Activated naive CD8-positive, alpha-beta T cell treated with anti-CD3 and anti-CD28 coated beads for 36 hours (primary cell): ENCODE measurements around the gene BORCS5. TPM values are rescaled to one million over a fixed set of nuclear protein-coding genes. Genes with fewer than 3 reads are reported as not detected.
"Not testable (repeated sequence)": the region's sequence is repeated elsewhere in the genome, so short reads cannot be mapped to it uniquely, and the experiment has no call there.

Experiments
- DNase-seq: peaks from one replicate; pipeline ENCODE4 v3.0.0; 2021
- H3K27ac Mint-ChIP-seq: one replicate; pipeline ENCODE4 v1.8.0; 2022; ENCODE audit warnings: mild to moderate bottlenecking, moderate library complexity, mixed read lengths
- H3K27me3 Mint-ChIP-seq: one replicate; pipeline ENCODE4 v1.8.0; 2022; ENCODE audit warnings: mild to moderate bottlenecking, mixed read lengths
- H3K36me3 Mint-ChIP-seq: one replicate; pipeline ENCODE4 v1.8.0; 2021; ENCODE audit warnings: mild to moderate bottlenecking, mixed read lengths
- H3K4me1 Mint-ChIP-seq: one replicate; pipeline ENCODE4 v1.8.0; 2021; ENCODE audit warnings: mixed read lengths
- H3K4me3 Mint-ChIP-seq: one replicate; pipeline ENCODE4 v1.8.0; 2022; ENCODE audit warnings: mild to moderate bottlenecking, moderate library complexity, mixed read lengths
- H3K9me3 Mint-ChIP-seq: one replicate; pipeline ENCODE4 v1.8.0; 2022; ENCODE audit warnings: mixed read lengths
- total RNA-seq, 2 experiments: library from RNA; stranded (reverse); gene quantifications; one replicate each; pipeline ENCODE4 v1.2.3, GENCODE V29; 2021

BORCS5 gene
- 10 to 100 TPM; 25.5 to 25.8 TPM for total RNA-seq

DNA sequence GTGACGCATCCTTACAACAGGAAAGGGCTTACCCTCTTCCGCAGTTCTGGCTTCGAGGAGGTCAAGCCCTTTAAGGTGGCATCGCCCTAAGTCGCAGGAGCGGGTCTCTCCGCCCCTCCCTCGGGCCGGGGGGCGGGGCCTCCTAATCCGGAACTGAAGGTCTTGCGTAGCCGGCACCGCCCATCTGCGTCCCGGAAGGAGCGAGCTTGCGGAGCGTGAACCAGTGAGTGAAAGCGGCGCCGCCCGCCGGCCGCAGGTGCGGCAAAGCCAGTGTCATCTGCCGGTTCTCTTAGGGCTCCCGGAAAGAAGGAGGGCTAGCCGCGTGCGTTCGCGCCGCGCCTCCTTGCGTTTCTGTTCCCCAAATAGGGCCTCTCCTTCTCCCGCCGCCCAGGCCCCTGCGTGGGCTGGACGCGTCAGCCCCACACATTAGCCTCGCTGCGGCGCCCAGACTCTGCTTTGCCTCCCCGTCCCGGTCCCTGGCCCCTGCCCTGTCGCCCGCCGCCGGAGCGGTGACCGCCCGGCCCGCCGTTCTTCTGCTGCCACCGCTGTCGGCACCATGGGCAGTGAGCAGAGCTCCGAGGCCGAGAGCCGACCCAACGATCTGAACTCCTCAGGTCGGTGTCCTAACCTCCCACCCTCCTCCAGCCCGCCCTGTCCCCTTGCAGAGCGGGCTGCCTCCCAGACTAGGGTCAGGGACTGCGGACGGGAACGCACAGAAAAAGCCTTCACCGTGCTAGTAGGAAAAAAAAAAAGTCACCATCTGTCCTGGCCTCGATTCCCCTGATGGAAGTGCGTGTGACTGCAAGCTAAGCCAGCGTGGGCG is at the start of gene BORCS5:
BORCS5 (plus strand) TSS at position 183 of the 823 bp plus-strand sequence; CDS start at position 557, 374 bp downstream.
- no peaks in the 10 kb centered on the region for H3K9me3 Mint-ChIP-seq
- H3K4me3 Mint-ChIP-seq: peak within 1 kb of the TSS; percentile 93
- peak; percentile 98 for DNase-seq
- peak within 1 kb of the TSS; percentile 96 for H3K27ac Mint-ChIP-seq
- H3K4me1 Mint-ChIP-seq: peaks cover 35% of the 10 kb centered on the region
- peaks cover 5% of the 10 kb centered on the region for H3K36me3 Mint-ChIP-seq
- H3K27me3 Mint-ChIP-seq: no peaks in the 10 kb centered on the region

GRCh38 chr12:12310695-12311094 is 46.2 kb upstream of the BORCS5 start:
- not testable (repeated sequence) for H3K27me3 Mint-ChIP-seq

GRCh38 chr12:12315838-12316237 is 41.0 kb upstream of the BORCS5 start:
- Mint-ChIP-seq H3K27me3 (no peaks in the 10 kb centered on the region), H3K9me3 (peaks cover 2% of the 10 kb centered on the region), H3K36me3 (no peaks in the 10 kb centered on the region), H3K4me3 (no peak overlapping the region), H3K27ac (no peak overlapping the region), H3K4me1 (peaks cover 6% of the 10 kb centered on the region)
- no peak for DNase-seq

More at GRCh38 chr12:12310695-12311094, 46.2 kb upstream of the BORCS5 start:
- H3K27ac Mint-ChIP-seq, H3K9me3 Mint-ChIP-seq, H3K4me1 Mint-ChIP-seq, DNase-seq, H3K36me3 Mint-ChIP-seq, H3K4me3 Mint-ChIP-seq: not testable (repeated sequence)

GRCh38 chr12:12319451-12320183 is 37.3 kb upstream of the BORCS5 start:
- H3K4me3 Mint-ChIP-seq: no peak overlapping the region
- H3K9me3 Mint-ChIP-seq: no peaks in the 10 kb centered on the region
- H3K4me1 Mint-ChIP-seq: no peaks in the 10 kb centered on the region
- no peak overlapping the region for H3K27ac Mint-ChIP-seq
- no peaks in the 10 kb centered on the region for H3K36me3 Mint-ChIP-seq
- no peaks in the 10 kb centered on the region for H3K27me3 Mint-ChIP-seq
- DNase-seq: no peak

DNA sequence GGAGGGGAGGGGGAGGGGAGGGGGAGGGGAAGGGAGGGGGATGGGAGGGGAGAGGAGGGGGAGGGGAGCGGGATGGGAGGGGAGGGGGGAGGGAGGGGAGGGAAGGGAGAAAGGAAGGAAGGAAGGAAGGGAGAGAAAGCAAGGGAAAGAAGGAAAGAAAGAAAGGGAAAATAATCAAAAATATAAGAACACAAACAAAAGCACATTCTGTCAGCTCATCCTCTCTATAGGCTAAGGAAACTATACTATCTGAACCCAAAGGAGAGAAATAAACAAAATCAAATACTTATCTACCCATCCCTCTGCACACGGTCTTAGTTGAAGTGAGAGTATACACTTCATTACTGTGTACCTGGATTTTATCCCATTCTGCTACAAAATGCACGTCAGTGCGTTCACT is 33.8 kb upstream of the BORCS5 start:
- Mint-ChIP-seq H3K4me1 (peaks cover 5% of the 10 kb centered on the region), H3K36me3 (no peaks in the 10 kb centered on the region), H3K9me3 (no peaks in the 10 kb centered on the region), H3K4me3 (no peak overlapping the region), H3K27me3 (no peaks in the 10 kb centered on the region), H3K27ac (no peak overlapping the region)
- no peak for DNase-seq

- H3K27ac Mint-ChIP-seq: no peak overlapping the region
- no peak for DNase-seq
- no peaks in the 10 kb centered on the region for H3K36me3 Mint-ChIP-seq
- H3K4me1 Mint-ChIP-seq: peaks cover 5% of the 10 kb centered on the region
- H3K4me3 Mint-ChIP-seq: no peak overlapping the region
- H3K9me3 Mint-ChIP-seq: no peaks in the 10 kb centered on the region
- no peaks in the 10 kb centered on the region for H3K27me3 Mint-ChIP-seq
These were observed 33.3 kb upstream of the BORCS5 start for GRCh38 chr12:12323591-12323990.

DNA sequence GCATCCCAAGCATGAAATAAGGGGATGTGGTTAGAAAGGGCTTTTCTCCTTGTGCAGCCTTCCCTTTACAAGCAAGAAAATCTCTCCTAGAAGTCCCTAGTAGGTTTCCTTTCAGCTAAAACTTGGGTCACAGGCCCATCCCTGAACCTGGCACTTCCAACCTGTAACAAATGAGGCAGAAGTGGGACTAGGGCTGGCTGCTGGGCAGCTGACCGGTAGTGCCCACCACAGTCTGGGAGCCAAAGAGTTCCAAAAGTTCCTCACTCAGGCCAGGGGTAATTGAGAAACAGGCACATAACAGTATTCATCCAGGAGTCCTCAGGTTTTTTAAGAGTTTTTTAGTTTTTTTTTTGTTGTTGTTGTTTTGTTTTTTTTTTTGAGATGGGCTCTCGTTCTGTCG is 30.6 kb upstream of the BORCS5 start:
- no peaks in the 10 kb centered on the region for H3K36me3 Mint-ChIP-seq
- no peaks in the 10 kb centered on the region for H3K27me3 Mint-ChIP-seq
- no peak overlapping the region for H3K27ac Mint-ChIP-seq
- H3K9me3 Mint-ChIP-seq: no peaks in the 10 kb centered on the region
- peaks cover 5% of the 10 kb centered on the region for H3K4me1 Mint-ChIP-seq
- H3K4me3 Mint-ChIP-seq: no peak overlapping the region
- no peak for DNase-seq

DNA sequence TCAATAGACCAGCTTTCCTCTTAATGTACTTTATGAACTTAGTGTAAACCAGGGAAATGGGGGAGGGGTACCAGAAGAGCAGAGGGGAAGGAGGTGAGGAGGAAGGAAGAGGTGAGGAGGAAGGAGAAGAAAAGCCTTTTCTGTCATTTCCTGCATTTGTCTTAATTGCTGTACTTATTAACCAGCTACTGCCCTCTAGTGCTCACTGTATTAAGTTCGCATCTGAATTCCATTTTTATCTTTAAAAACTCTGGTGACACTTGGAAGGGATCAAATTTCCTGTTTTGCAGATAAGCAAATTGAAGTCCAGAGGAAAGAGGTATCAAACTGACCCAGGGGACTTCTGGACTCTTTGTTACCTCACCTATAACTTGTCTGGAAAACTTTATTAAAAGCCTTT is 29.1 kb upstream of the BORCS5 start:
- Mint-ChIP-seq H3K36me3 (no peaks in the 10 kb centered on the region), H3K9me3 (no peaks in the 10 kb centered on the region), H3K4me3 (no peak overlapping the region), H3K27me3 (no peaks in the 10 kb centered on the region), H3K27ac (peak overlapping the region; percentile 59), H3K4me1 (peaks cover 5% of the 10 kb centered on the region)
- DNase-seq: no peak

DNA sequence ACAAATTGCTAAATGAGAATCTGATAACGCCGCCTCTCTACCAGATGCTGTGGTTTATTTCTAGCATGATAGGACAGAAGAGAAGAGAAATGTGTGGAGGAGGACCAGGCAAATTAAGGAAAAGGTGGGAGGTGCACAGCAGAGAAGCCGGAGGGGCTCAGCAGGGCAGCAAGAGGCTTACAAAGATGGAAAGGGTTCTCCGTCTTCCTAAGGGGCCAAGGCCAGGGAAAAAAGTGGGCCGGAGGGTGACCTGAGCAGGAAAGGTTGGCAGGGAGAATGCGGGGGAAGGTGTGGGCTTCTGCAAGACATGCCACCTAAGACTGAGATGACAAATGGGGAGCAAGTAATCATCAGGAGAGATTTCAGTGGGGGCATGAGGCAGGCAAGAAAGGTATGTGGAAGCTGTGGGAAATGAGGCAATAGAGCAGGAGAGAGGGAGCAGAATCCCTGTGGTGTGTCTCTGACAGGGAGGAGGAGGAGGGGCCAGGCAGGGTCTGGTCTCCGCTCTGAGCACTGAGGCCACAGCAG is 25.6 kb upstream of the BORCS5 start:
- H3K9me3 Mint-ChIP-seq: no peaks in the 10 kb centered on the region
- DNase-seq: no peak
- H3K4me1 Mint-ChIP-seq: peaks cover 18% of the 10 kb centered on the region
- H3K4me3 Mint-ChIP-seq: no peak overlapping the region
- H3K27ac Mint-ChIP-seq: no peak overlapping the region
- no peaks in the 10 kb centered on the region for H3K36me3 Mint-ChIP-seq
- no peaks in the 10 kb centered on the region for H3K27me3 Mint-ChIP-seq

GRCh38 chr12:12331896-12332295 is 25.0 kb upstream of the BORCS5 start:
- Mint-ChIP-seq H3K4me1 (peaks cover 18% of the 10 kb centered on the region), H3K27me3 (no peaks in the 10 kb centered on the region), H3K4me3 (no peak overlapping the region)

DNA sequence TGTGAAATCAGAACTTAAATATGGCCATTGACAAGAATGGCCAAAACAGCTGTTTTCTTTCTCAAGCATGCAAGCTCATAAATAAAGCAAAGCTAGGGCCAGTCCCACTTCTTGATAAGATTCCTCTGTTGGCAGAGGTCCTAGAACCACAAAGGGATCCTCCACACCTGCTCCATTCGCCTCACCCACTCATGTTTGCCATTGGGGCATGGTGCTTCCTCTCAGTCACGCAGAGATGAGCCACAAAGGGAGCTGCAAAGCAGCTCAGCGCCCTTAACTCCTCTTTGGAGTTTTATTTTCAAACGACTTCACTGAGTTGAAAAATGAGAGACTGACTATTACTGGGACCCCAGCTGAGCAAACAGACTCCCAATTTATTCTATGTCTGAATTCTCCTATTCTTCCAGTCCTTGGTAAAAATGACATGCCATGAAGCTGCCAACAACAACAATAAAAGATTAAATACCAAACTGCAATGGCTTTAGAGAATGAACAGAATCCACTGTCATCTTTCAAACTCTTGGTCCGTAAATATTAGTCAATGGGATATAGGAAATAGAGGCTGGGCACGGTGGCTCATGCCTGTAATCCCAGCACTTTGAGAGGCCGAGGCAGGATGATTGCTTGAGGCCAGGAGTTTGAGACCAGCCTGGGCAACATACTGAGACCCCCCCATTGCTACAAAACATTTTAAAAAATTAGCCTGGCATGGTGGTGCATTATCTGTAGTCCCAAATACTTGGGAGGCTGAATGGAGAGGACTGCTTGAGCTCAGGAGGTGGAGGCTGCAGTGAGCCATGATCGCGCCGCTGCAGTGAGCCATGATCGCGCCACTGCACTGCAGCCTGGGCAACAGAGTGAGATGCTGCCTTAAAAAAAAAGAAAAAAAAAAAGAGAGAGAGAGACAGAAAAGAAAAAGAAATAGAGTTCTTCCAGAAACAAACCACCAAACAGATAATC is 23.2 kb upstream of the BORCS5 start:
- Mint-ChIP-seq H3K4me3 (no peak overlapping the region), H3K4me1 (peaks cover 16% of the 10 kb centered on the region), H3K36me3 (no peaks in the 10 kb centered on the region), H3K9me3 (no peaks in the 10 kb centered on the region), H3K27ac (no peak overlapping the region), H3K27me3 (no peaks in the 10 kb centered on the region)
- DNase-seq: no peak

More at GRCh38 chr12:12331896-12332295, 25.0 kb upstream of the BORCS5 start:
- DNase-seq: no peak
- no peaks in the 10 kb centered on the region for H3K36me3 Mint-ChIP-seq
- H3K27ac Mint-ChIP-seq: no peak overlapping the region
- H3K9me3 Mint-ChIP-seq: no peaks in the 10 kb centered on the region

GRCh38 chr12:12334367-12335040 is 22.4 kb upstream of the BORCS5 start:
- Mint-ChIP-seq H3K9me3 (no peaks in the 10 kb centered on the region), H3K4me1 (peaks cover 16% of the 10 kb centered on the region), H3K36me3 (no peaks in the 10 kb centered on the region), H3K4me3 (no peak overlapping the region), H3K27me3 (no peaks in the 10 kb centered on the region), H3K27ac (no peak overlapping the region)
- DNase-seq: peak; percentile 61

GRCh38 chr12:12336049-12336411 is 20.8 kb upstream of the BORCS5 start:
- H3K27me3 Mint-ChIP-seq: no peaks in the 10 kb centered on the region
- H3K9me3 Mint-ChIP-seq: no peaks in the 10 kb centered on the region
- peaks cover 16% of the 10 kb centered on the region for H3K4me1 Mint-ChIP-seq
- no peak overlapping the region for H3K4me3 Mint-ChIP-seq
- no peak for DNase-seq
- H3K36me3 Mint-ChIP-seq: no peaks in the 10 kb centered on the region
- H3K27ac Mint-ChIP-seq: no peak overlapping the region

- Mint-ChIP-seq H3K36me3 (no peaks in the 10 kb centered on the region), H3K27me3 (no peaks in the 10 kb centered on the region), H3K9me3 (no peaks in the 10 kb centered on the region), H3K27ac (no peak overlapping the region), H3K4me1 (peaks cover 16% of the 10 kb centered on the region), H3K4me3 (no peak overlapping the region)
- no peak for DNase-seq
These were observed 20.4 kb upstream of the BORCS5 start for GRCh38 chr12:12336511-12336910.
